Stimulated activated CD8-positive, alpha-beta memory T cell treated with anti-CD3 and anti-CD28 coated beads, Interleukin-12 subunit alpha, Interleukin-12 subunit beta, amount 100 ng/mL, for 24 hours (primary cell): ENCODE data around the gene PELI2.

Experiments used
- DNase-seq: peaks from one replicate; pipeline ENCODE4 v3.0.0-alpha.2; 2020; ENCODE audit errors: extremely low read depth

Gene PELI2

DNA sequence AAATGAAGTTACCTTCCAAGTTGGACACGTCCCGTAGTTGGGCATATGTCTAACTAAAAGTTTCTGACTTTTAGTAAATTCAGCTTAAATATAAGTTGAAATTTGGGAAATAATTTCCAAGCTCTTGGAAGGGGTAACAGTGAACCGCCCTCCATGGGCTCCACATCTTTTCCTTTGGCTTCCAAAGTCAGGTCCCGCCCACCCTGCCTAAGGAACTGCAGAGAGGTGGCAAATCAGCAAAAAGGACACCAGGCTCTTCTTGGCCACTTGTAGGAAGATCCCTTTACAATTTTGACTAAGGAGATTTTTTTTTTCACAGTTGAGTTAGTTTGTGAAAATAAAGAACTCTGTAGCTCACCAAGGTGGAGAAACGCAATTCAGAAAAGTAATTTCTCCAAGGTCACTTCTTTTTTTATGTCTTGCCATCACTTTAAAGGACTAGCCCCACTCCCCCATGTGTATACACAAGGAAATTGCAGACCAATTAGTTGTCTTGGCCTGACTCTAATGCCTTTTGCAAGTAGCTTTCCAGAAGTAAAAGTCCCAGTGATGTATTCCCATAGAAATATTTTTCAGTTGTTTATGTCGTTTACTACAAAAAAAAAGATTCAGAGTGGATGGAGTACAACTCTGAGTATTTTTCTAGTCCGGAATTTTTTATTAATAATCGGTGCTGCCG, 181.2 kb downstream of the PELI2 start:
- DNase-seq: no peak

DNA sequence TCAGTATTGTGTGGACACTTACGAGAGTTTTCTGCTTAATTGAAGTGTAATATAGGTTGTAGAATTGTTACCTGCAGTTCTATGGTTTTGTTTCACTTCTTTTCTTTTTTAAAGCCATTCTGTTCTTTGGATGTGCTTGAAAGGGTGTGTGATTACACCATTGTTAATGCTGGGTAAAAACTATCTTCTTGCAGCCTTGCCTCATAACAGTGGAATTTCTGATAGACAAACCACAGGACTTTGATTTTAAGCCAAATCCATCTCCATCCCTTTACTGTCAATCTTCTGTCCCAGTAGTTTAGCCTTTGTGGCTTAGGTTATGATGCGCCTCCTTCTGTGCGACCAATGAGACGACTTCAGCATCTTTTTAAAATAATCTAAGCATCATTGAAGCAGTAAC, 182.3 kb downstream of the PELI2 start:
- DNase-seq: no peak

DNA sequence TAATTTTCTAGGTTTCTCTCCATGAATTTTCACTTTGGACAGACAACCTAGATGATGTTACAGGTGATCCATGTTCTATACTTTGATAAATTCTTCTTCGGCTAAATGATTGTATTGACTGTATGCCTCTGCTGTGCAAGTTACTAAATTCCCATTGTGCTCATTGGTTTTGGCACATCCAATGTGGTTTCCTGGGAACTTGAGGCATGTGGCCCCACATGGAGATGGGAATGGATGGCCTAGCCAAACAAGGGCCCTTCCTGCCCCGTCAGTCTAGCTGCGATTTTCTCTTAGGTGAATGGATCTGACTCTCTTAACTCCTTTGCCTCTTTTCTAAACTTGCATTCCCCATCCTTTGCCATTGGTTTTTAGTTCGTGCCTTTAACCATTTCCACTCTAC, 186.2 kb downstream of the PELI2 start:
- no peak for DNase-seq

DNA sequence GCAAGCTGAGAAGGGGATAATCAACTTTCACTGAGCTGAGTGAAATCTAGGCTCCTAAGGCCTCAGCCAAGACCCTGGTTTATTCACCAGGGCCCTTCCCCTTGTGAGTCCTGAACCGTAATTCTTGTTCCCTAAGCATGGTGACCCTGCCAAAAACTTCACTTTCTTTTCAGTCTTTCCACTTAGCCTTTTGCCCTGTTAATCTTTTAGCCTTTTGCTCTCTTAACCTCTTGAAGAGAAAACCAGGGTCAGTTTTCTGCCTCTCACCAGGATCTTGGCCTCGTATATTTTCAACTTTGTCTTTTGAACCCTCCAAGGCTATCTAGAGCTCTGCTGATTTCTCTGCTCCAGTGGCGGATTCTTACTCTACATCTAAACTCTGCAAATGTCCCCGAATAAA, 191.0 kb downstream of the PELI2 start:
- DNase-seq: no peak

DNA sequence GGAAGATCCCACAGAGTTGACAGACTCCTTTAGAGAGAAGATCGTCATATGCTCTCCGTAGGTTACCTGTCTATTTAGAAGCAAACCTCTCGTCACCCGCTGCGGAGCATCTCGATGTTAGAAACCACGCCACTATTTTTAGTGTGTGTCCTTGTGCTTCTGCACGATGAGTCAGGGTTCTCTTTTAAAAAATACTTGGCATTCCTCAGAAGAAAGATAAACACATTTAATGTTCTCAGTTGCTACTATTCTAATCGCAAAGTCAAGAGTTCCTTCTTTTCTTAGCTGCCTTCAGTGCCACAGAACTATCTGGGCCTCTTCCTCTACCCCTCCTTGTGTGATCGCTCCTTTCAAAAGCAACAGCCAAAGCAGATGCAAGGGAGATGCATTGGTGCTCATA, 192.4 kb downstream of the PELI2 start:
- no peak for DNase-seq

DNA sequence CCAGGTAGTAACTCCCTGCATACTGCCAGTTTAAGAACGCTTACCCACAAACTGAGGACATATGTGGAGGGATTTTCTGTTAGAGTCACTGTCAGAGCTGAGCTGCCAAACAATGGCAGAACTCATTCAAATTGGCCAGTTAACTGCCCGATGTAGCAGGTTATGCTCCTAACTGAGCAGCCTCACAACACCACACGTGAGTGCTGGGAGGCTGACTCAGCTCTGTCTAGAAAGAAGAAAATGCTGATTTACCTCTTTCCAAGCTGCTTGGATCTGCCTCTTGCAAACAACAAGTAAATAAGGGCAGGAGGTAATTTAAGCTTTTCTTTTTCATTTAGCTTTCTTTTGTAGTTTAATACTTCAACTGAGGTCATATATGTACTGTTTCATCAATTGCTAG, 195.6 kb downstream of the PELI2 start:
- DNase-seq: no peak

DNA sequence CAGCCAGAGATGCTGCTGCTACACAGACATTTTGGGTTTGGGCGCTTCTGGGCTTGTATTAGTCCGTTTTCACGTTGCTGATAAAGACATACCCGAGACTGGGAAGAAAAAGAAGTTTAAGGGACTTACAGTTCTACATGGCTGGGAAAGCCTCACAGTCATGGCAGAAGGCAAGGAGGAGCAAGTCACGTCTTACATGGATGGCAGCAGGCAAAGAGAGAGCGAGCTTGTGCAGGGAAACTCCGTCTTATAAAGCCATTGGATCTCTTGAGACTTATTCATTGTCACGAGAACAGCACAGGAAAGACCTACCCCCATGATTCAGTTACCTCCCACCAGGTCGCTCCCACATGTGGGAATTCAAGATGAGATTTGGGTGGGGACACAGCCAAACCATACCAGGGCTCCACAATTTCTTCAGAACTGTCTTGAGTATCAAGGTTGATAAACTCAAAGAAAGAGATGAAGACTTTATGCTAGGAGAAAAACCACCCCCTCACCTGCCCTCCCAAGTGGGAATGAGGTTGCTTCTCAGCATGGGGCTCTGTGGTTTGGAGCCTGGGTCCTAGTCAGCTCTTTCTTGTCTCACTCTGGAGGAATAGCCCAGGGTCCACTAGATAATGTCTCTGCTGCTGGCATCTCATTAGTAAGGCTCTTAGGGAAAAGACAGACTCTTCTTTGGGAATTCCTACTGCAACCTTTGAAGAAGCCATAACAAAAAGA, 200.3 kb downstream of the PELI2 start:
- no peak for DNase-seq

DNA sequence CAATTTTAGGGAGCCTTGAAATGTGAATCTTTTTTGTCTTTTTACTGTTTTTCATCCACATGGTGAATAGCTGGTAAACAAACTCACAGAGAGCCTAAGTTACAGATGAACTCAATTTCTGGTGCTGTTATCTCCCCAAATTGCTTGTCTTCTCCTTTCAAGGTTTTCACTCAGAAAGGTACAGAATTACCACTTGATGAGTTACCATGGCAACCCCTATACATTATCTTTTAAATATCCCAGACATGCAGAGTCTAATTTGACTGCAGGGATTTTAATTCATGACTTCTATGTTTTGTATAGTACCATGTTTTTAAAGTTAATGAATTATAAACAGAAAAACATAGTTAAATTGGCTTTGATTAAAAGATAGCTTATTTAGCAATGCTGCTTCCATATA, 203.7 kb downstream of the PELI2 start:
- no peak for DNase-seq

DNA sequence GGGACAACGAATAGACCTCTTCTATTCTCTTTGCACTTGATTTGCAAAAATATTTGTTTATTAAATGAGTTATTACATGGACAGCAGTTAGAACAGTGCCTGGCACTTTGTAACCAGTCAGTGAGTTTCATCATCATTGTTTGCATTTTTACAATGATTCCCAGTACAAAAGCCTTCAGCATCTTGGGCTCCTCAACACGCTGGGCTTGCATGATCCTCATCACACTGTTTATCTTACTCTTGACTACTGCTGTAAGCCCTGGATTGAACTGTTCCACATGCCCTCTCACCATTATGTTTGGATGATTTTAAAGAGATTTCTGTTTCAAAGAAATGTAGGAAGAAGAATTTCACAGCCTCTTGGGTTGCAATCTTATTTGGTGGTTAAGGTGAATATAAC, 204.3 kb downstream of the PELI2 start:
- DNase-seq: no peak

DNA sequence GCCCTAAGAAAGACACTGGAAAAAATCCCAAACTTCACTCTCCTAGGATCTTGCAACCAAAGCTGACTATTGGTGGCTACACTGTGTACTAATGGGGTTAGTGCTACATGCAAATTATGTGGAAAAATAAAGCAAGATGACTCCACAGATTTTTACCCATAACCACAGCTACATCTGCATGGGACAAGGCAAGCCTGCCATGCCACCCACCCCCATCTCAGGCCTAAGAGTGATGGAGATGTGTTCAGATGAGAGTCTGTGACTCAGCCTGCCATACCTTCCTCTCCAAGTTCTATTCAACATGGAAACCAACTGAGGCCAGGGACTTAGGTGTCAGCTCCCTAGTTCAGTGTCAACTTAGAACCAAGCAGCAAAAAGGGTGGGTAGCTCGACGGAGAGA, 206.2 kb downstream of the PELI2 start:
- DNase-seq: no peak

DNA sequence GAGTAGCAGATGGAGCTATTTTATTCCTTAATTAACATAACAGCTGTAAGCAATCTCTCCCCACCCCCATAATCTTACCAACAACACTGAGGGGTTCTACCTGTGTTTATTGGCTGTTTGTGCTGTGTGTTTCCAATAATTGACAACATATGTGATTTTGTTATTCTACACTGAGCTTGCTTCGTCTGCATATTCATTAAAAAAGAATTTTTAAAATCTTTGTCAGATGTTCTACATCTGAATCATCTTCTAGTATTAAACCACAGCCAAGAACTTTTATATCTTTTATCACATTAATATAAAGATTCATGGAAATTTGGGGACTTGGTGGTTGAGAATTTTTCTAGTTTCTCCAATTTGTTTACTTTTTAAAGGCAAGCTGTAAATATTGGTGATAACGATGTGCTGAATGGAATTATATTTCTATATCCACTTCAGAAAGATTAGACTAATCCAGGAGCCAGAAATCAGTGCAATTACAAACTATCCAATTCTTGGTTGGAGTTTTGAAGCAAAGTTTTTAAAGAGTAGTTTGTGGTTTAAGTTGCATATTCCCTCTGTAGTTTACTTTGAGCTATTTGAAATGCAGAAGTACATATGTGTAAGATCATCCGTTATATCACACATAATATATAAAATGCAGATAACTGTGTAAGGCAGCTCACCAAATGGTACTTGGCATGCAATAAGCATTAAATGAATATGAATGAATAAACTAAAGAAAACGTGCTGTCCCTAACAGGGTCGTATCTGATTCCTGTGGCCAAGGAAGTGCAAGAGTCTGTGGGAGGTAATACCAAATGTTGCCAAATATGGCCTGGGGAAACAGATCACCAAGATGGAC, 206.9 kb downstream of the PELI2 start:
- DNase-seq: no peak

DNA sequence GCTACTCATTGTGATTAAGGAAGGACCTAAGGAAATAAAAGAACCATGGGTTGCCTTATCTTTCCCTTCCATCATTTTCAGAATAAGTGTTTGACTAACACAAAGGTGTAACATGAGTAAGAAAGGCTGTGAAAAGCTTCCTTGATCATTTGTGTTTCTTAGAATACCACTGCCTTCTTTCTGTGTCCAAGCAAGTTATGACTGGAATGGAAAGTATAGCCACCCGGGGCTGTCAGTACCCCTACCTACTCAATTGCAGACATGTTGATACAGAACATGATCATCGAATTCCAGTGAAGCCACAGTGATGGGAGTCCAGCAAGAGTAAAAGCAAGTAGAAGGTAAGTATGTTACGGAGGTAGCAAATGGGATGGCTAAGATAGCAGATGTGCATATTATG, 209.8 kb downstream of the PELI2 start:
- DNase-seq: no peak

DNA sequence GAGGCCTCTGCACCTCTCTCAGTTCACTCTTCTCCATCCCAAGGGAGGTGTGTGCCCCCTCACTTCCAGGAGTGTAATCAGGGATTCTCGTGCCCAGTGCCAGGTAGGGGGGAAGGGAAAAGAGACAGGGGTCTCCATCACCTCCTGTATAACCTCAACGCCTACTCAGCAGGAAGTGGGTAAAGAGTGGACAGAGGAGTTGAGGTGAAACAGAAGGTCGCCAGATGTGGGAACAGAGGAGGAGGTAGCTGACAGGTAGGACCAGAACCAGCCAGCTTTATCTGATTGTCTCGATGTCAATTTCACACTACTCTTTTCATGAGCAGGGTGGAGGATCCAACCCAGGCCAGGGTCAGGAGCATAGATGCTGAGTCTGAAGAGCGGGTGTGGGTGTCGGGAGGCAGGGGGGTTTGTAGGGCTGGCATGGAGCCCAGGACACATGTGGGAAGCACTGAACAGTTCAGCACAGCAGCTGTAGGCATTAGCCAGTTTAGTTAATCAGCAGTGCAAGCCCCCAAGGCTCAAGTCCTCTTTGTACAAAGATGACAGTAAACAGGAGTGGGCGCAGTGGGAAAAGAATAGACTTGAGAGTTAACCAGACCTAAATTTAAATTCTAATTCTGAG, 213.5 kb downstream of the PELI2 start:
- no peak for DNase-seq

DNA sequence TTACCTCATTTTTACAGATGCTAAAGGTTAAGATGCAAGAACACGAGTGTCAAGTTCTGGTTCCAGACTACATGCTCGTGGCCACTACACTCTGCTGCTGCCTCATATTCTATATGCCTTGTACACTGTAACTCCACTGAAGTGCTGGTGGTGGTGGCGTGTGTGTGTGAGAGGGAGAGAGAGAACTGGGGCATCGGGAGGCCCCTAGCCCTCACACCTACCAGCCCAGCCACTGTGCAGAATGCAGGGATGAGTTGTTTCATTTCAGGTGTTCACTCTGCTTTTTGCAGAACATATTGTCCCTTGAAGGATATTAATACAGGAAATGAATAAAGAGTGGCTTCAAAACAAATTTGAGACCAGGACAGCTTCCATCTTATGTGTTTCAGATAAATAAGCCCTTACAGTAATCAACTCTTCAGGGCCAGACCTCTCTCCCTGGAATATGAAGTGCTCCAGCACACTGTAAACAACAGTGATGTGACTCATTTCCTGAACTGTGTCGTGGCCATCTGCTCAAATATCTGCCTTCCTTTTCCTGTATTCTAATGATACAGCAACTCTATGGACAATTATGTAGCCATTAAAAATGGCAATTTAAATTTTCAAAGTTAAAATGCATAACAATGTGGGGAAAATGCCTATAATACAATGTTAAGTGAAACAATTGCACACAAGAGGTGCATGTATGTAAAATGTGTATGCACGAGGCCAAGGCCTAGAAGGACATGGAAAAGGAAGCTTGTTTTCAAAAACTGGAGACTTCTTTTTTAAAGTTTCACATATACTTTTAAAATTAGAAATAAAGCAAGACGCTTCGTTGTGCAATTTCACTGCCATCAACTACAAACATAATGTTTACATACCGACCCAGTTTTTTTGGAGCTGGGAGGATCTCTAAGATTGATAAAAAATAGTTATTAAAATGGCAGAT, 215.4 kb downstream of the PELI2 start:
- DNase-seq: no peak

DNA sequence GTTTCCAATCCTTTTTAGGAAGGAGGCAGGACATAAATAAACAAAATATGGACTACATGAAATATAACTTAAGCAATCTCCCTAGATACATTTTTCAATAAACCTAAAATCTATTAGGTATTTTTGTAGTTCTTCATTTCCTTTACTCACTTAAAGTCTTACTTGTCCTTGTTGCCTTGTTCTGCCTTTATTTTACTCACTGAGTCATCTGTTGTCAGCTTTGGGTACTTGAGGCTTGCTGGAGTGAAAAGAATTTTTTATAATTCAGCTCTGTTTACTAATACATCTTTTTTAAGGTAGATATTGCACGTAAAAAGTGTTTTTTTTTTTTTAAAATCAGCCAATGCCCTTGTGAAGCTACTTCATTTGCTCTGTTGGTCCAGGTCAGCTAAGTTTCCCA, 216.2 kb downstream of the PELI2 start:
- no peak for DNase-seq

DNA sequence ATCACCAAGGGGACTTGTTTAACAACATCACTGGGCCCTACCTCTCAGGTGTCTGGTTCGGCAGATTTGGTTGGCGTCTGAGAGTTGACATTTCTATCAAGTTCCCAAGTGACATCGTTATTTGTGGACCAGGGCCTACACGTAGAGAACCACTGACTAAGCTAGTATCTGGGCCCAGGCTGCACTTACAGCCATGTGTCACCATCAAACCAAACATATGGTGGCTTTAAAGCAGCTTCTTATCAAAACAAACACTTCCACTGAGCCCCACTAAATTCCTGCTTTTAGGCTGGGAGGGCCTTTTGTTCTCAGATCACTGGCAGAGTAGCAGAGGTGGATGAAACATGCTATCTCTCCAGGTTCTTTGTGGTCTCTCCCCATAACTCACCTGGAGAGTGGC, 220.5 kb downstream of the PELI2 start:
- DNase-seq: no peak

DNA sequence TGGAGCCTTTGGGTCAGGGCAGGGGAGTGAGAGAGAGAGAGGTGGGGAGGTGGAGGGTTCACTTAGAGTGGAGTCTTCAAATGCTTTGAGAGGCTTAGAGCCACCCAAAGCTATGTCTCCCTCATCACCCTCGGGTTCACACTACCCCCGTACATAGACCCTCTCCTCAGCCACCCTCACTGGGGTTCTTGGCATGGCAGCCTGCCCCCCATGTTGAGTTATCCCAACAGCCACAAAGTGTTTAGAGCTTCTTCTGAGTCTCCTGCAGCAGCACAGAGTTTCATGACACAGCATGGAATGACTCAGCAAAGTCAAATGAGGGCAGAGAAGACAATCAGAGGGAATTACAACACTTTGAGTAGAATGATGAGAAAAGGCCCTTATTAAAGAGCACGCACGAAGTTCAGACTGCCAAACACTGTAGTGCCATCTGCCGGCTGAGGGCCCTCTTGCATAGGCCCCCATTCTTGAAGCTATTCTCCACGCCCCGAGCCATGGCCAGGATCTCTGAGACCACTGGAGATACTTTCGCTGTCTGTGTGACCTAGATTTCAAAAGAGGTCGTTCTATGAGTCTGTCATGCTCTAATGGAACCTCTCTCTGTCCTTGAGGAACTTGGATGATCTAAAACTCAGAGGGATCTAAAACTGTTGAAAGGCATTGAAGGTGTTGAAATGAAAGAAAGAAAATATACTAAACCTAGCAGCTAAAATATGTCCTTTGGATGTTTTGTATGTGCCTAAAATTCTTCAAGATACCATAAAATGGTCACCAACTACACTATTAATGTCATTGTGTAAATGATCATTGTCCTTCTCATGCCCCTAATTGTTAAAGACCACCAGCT, 221.9 kb downstream of the PELI2 start:
- DNase-seq: no peak

DNA sequence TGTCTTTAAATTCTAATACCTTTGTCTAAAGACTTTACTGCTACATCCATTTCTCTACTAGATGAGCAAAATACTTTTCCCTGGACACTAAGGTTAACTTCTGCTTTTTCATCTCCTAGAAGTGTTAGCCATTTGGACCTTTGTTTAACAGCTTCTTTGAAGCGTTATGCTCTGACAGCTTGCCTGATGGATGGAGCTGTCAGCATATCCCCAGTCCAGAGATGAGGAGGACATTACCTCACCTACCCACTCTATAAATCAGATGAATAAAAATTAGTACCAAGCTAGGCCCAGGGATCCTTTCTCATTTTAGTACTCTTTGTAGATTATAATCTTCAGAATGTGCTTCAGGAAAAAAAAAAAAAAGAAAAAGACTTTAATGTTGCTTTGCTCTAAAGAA, 222.7 kb downstream of the PELI2 start:
- no peak for DNase-seq

DNA sequence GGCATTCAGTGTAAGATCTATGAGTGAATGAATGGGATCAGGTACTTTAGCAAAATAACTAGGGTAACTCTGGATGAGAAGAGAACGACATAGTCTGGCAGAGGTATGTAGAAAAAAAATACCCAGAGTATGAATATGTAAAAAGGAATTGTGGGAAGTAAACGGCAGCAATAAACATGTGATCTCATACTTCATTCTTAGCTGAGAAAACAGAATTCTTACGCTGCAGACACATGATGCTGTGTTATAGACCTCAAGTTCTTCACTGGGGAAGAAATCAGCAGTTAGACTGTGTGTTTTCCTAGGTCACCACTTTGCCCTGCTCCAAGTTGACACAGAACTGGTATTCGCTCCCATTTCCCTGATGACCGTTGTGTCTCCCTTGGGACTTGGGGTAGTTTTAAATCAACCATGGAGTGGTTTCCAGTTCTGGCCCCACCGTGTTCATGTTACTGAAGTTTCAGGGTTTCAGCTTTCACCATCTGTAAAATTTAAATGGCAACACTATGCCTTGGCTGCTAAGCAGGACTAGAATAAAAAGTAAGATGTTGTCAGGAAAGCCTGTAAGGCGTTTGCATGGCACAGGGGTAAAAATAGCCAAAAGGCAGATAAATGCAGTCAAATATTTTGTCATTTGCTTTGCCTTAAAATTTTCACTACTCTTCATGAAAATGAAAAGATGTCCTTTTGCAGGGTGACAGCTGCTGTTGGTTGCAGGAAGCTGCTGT, 223.7 kb downstream of the PELI2 start:
- no peak for DNase-seq

DNA sequence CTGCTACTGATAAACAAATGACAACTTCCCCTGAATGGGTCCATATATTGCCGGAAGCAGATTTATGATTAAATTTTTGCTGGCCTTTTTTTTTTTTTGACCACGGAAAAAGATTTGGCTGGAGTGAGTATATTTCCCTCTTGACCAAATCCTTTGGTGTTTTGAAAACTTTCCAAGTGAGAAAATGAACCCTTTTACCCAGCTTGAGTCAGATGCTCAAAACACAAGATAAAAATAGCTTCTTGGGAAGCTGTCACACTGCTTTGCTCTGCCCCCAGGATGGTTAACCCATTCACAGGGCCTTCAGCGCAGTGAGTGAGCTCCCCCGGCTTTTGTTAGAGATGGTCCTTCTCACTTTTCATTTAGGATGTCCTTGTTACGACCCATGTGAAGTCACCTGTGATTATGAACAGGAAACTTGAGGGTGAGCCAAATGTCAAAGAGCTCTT, 224.3 kb downstream of the PELI2 start:
- DNase-seq: no peak
